NCI-H446 treated with DMSO at 0.1 percent for 48 hours (cell line): ENCODE data around the gene ETV3.

Experiments used
- DNase-seq: peaks from one replicate; lab custom pipeline; 2025; lab: John Stamatoyannopoulos, UW

Gene ETV3

DNA sequence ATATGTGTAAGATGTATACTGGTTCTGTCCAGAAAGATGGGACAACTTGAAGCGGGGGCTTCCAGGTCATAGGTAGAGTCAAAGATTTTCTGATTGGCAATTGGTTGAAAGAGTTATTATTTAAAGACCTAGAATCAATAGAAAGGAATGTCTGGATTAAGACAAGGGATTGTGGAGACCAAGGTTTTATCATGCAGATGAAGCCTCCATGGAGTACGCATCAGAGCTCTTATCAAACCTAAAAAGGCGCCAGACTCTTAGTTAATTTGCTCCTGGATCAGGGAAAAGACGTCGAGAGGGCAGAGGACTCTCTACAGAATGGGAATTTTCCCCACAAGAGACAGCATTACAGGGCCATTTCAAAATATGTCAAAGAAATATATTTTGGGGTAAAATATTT is 23.7 kb upstream of the ETV3 start:
- no peak for DNase-seq

- DNase-seq, result no peak
Measured at GRCh38 chr1:157158967-157159366, 20.8 kb upstream of the ETV3 start.

DNA sequence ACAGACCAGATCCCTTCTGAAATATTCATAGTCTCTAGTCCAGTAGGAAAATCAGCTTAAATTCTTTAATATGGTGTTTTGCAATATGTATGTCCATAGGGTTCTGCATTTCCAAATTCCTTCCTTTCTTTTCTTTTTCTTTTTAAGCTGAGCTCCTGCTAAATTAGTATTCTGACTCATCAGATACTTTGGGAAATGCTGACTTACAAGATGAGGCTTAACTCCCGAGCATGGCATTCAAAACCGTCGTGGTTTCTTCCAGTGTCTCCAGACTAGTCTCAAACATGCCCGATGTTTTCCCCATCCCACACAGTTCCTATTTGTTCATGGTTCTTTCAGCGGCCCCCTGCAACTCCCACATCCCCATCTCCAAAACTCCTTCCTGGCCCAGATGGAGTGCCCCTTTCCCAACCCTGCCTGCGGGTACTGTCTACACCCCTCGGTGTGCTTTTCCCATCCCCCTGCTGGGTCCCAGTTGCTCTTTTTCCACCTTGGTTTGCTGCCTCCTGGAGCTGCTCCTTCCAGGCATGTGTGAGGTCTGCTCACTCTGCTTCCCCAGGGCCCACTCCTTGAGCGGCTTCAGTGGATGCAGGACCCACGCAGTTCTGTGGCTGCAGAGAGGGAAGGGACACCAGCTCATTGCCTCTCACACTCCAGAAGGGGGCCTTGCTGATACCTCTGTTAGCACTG is 19.5 kb upstream of the ETV3 start:
- no peak for DNase-seq

GRCh38 chr1:157156058-157156541 is 17.9 kb upstream of the ETV3 start:
- DNase-seq, result peak; percentile 8

- no peak for DNase-seq
Measured at GRCh38 chr1:157155658-157156057, 17.5 kb upstream of the ETV3 start.

DNA sequence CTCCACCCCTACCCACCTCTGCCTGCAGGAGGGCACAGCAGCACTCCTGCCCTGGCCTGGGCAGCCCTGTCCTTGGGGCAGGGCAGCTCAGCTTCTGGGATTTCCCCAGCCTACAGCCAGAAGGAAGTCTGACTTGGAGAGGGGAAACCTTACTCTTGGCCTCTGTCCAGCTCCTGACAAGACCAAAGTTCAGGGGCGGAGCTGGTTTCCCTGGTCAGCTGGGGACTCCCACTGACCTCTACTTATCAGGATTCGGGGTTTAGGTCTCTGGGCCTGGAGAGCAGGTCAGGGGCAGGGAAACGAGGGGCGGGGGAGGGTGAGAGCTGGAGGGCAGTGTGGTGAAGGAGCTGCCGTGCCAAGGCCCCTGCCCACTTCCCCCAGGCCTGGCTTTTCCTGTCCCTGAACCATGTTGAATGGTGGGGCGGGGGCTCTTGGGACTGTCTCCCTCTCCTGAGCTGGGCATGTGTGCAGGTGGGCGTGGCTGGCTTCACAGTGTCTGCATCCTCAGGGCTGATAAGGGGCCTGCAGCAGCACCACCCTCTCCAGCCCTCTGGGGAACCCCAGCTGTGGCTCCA is 16.8 kb upstream of the ETV3 start:
- DNase-seq, result no peak

DNA sequence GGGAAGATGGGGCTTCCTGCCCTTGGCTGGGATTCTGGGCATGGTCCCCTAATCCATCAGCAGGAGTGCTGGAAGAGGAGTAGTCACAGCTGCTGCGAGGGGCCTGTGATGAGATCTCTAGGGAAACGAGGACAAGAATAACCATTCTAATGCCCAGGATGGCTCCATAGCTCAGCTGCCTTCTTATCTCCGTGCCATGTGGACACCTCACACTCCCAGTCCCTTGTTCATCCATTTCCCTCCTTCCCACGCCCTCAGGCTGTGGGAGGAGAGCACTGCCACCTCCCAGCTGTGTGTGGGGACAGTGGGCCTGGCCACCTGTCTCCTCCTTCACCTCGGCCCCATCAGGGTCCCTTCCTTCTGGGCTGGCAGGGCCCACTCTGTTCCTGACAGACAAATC is 16.1 kb upstream of the ETV3 start:
- no peak for DNase-seq

DNA sequence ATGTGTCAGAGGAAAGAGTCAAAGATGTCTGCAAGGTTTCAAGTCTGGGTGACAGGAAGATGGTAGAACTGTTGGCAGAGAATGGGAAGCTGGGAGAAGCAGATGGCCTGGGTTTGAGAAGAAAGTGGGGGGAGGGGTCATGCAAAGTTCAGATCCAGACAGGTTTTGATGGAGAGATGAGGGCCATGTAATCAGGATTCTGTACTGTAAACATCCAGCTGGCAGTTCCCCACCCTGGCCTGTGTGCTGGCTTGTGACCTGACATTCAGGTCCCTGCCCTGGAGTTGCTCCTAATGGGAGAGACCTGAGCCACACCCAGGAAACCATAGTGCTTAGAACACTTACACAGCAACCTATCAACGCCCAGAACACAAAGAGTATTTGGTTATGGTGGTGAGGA is 15.6 kb upstream of the ETV3 start:
- no peak for DNase-seq

- DNase-seq, result no peak
Measured at GRCh38 chr1:157152510-157152909, 14.3 kb upstream of the ETV3 start.

DNA sequence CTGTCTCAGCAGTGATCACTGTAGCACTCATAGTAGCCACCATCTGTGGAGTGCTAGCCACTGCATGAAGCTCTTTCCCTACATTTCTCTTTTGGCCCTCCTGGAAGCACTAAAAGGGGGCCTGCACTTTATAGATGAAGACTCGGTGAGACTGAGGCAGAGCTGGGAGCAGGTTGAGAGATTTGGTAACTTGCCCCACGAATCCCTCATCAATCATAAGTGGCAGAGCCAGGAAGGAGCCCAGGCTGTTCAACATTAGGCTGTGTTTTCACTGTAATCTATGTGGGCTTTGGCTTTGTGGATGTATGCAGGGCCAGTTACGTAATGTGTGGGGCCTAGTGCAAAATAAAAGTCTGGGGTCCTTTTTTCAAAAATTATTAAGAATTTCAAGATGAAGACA is 13.3 kb upstream of the ETV3 start:
- no peak for DNase-seq

DNA sequence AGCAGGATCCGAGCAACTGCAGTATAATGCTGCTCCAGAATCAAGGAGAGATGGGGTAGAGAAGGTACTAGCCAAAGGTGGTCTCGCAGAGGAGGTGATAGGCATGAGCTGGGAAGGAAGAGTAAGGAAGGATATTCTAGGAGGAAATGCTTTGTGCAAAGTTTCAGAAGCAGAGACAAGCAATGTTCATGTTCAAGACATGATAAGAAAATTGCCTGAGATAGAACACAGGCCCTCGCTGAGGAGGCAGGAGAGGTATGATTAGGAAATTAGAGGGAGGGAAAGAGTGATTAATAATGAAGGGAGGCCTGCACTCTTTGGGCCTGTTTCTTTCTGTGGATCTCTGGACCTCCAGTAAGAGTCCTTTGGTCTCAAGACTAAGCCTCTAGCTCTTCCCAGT is 12.9 kb upstream of the ETV3 start:
- DNase-seq, result no peak

DNA sequence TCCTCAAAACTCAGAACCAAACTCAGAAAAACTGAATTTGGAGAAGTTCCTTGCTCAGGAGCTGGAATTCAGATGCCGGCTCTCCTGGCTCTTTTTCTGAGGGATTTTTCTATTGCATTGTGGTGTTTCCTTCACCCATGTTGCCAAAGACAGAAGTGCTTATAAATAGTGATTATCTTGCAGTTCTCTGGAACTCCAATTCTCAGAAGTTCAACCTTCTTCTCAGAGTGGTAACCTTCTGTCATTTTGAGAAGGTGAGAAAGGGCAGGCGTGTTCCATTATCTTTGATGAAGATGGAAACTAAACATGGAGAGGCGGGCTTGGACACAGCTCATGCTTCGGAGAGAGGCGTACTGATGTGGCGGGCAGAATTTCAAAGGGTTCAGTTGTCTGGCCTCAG is 12.4 kb upstream of the ETV3 start:
- DNase-seq, result no peak

- DNase-seq, result no peak
Measured at GRCh38 chr1:157147906-157148700, 9.9 kb upstream of the ETV3 start.

DNA sequence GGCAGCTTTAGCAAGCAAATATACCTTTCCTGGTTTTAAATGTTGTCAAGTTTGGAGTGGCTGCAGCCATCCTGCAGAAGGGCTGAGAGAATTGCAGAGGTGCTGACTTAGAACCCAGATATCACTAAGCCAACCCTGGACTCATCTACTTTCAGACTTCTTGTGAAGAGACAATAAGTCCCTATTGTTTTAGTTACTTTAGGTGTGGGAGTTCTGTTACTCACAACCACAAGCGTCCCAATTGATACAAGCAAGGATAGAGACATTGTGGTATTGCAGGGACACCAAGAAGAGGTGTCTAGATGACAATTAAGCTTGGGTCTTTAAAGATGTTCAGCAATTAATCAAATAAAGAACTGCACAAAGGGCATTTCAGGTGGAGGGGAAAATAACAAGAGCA is 8.8 kb upstream of the ETV3 start:
- DNase-seq, result no peak

- DNase-seq, result no peak
Measured at GRCh38 chr1:157146244-157146643, 8.0 kb upstream of the ETV3 start.

GRCh38 chr1:157145076-157145475 is 6.9 kb upstream of the ETV3 start:
- DNase-seq, result no peak

DNA sequence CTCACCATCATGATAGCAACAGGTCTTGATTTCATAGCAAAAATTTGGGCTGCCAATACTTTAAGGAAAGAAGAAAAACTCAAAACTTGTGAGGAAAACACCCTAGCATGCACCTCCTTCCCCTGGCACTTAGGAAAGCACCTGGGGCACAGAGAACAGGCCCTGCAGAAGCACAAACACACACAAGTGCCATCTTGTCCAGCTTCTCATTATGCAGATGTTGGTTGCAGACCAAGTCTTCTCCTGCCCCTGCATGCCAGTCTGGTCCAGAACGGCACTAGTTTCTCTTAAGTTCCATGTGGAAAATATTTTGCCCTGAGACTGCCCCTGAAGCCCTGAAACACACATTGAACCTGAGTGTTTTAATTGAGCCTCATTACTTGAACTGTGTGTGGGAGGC is 6.3 kb upstream of the ETV3 start:
- DNase-seq, result no peak

GRCh38 chr1:157142765-157143423 is 4.7 kb upstream of the ETV3 start:
- no peak for DNase-seq

DNA sequence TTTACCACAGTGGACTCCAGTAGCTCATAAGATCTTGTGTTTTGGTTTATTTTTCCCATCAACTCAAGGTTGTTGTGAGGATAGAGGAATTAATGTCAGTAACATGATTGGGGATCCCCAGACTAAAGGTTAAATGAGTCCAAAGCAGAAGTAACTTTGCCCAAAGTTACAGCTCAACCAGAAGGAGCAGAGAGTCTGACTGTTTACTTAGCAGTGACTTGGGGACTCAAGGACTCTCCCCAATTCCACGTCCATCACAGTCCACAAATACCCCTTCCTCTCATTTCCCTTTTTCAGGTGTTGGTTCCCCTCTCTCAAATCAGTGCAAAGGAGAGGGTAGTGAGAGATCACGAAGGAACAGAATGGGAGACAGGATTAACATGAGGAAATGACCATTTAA is 4.0 kb upstream of the ETV3 start:
- no peak for DNase-seq

DNA sequence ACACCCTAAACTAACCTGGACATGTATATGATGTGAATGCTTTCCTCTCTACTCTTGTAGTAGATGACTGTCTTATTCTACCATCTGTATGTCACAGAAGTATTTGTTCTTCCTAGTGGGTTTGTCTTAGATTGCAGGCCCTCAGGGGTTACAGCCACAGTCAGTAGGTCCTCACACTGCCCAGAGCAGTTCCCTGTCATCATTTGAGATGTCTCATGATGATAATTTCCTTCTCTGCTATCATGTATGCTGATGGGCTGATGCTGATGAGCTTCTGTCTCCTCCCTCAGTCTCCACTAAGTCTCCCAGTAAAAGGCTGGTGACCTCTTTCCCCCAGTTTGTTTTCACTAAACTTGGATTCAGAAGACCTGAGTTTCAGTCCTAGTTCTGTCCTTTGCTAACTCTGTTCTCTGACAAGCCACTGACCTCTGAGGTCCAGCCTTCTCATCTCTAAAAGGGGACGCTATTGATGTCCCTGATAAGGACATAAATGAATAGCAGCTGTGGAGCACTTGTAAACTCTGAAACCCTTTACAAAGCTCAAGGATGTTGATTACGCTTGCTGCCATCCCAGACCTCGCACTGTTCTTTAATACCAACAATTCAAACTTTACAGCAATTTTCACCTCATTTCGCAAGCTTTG is 3.1 kb upstream of the ETV3 start:
- no peak for DNase-seq

DNA sequence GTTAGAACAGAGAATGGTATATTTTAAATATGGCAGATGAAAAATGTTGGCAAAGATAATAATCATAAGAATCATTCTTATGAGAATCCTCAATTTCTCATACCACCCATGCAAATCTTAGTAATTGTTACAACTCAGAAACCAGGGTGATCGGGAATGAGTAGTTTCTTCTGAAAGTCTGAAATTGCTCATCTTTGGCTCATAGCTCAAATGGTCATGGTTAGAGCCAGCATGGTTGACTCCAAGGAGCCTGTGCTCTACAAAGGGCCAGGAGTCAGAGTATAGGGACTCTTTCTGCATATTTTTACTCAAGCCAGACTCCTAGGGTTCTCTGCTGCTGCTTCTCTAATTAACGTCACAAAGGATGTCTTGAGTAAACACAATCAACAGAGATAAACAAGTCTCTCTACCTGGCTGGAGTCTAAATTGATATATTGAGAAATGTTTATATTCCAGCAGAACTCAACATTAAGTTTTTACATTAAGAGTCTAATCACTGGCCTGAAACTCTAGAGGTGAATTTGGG is 1.9 kb upstream of the ETV3 start:
- no peak for DNase-seq
